ENCODE data around the gene SULT1A2.

- TF ChIP-seq, protein P1, sequence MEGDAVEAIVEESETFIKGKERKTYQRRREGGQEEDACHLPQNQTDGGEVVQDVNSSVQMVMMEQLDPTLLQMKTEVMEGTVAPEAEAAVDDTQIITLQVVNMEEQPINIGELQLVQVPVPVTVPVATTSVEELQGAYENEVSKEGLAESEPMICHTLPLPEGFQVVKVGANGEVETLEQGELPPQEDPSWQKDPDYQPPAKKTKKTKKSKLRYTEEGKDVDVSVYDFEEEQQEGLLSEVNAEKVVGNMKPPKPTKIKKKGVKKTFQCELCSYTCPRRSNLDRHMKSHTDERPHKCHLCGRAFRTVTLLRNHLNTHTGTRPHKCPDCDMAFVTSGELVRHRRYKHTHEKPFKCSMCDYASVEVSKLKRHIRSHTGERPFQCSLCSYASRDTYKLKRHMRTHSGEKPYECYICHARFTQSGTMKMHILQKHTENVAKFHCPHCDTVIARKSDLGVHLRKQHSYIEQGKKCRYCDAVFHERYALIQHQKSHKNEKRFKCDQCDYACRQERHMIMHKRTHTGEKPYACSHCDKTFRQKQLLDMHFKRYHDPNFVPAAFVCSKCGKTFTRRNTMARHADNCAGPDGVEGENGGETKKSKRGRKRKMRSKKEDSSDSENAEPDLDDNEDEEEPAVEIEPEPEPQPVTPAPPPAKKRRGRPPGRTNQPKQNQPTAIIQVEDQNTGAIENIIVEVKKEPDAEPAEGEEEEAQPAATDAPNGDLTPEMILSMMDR (IDR thresholded peaks at IDR 0.05) = no peak
- TF ChIP-seq POLR2A (IDR thresholded peaks at IDR 0.05) = no peak
Measured at GRCh38 chr16:28596115-28596630, 677 bp downstream of the SULT1A2 start.

All from heart left ventricle (tissue), 13 donors.